SK-N-SH (cell line): ENCODE data around the gene RUFY4. TPM values are rescaled to one million over a fixed set of nuclear protein-coding genes. Genes with fewer than 3 reads are reported as not detected.

ENCODE experiments used
- CTCF ChIA-PET: fragments of 300-600, 350-600 bp; formaldehyde crosslinking; extraction: SDS; loops from one replicate; lab custom pipeline; 2021; lab: Yijun Ruan, JAX
- POLR2A ChIA-PET: fragments of 350-600 bp; sonication (Branson Sonifier 250); formaldehyde crosslinking; extraction: SDS; loops from one replicate; lab custom pipeline; 2020; ENCODE audit warnings: antibody characterized with exemption, inconsistent platforms; lab: Yijun Ruan, JAX
- DNase-seq: peaks from one replicate; pipeline ENCODE4 v3.0.0; 2012
- H2AFZ ChIP-seq: fragments of 200-600 bp; sonication (generic); 2 replicates; pipeline ENCODE4 v1.8.1; 2016; ENCODE audit warnings: antibody characterized with exemption, mild to moderate bottlenecking, low read depth
- H3F3A ChIP-seq: fragments of 200-600 bp; sonication (generic); replicated peaks from 2 replicates; pipeline ENCODE3; 2016; ENCODE audit warnings: antibody characterized with exemption, mild to moderate bottlenecking; ENCODE audit not compliant: insufficient read depth
- H3K27ac ChIP-seq, 2 experiments: fragments of 200-500 bp in 1 of 2; fragments of 200-600 bp in 1 of 2; sonication (Bioruptor generic) in 1 of 2; sonication (generic), shearing (Covaris generic) in 1 of 2; 2 replicates each; pipeline versions ENCODE4 v1.5.1 to v1.6.1; 2014 to 2016; ENCODE audit warnings: low read depth in 2 of 2, inconsistent platforms in 1 of 2, low read length in 1 of 2, mild to moderate bottlenecking in 1 of 2, mixed read lengths in 1 of 2
- H3K27me3 ChIP-seq: fragments of 200-600 bp; sonication (generic), shearing (Covaris generic); 2 replicates; pipeline ENCODE4 v1.6.1; 2016; ENCODE audit warnings: mixed run types; ENCODE audit not compliant: insufficient read depth
- H3K36me3 ChIP-seq, 2 experiments: fragments of 200-500 bp in 1 of 2; fragments of 200-600 bp in 1 of 2; sonication (Bioruptor generic) in 1 of 2; sonication (generic) in 1 of 2; replicated peaks in 1 of 2; 2 replicates each; pipeline versions ENCODE3 to v1.5.1; 2014 to 2016; ENCODE audit warnings: low read length in 1 of 2, mild to moderate bottlenecking in 1 of 2; ENCODE audit not compliant: insufficient read depth in 2 of 2, control insufficient read depth in 1 of 2
- H3K4me1 ChIP-seq, 2 experiments: fragments of 200-500 bp in 1 of 2; fragments of 200-600 bp in 1 of 2; sonication (Bioruptor generic) in 1 of 2; sonication (generic), shearing (Covaris generic) in 1 of 2; 2 replicates each; pipeline versions ENCODE4 v1.5.1 to v1.6.1; 2014 to 2016; ENCODE audit warnings: low read depth in 1 of 2, low read length in 1 of 2, mixed run types in 1 of 2; ENCODE audit not compliant: insufficient read depth in 2 of 2, control insufficient read depth in 1 of 2
- H3K4me2 ChIP-seq: fragments of 200-600 bp; sonication (generic), shearing (Covaris generic); 2 replicates; pipeline ENCODE4 v1.6.1; 2017; ENCODE audit warnings: mixed run types
- H3K4me3 ChIP-seq, 2 experiments: fragments of 200-500 bp in 1 of 2; fragments of 200-600 bp in 1 of 2; sonication (Bioruptor generic) in 1 of 2; sonication (generic), shearing (Covaris generic) in 1 of 2; 2 replicates each; pipeline versions ENCODE4 v1.5.1 to v1.8.1; 2014 to 2016; ENCODE audit warnings: low read depth in 2 of 2, inconsistent platforms in 1 of 2, low read length in 1 of 2, mild to moderate bottlenecking in 1 of 2, mixed read lengths in 1 of 2, moderate library complexity in 1 of 2
- H3K79me2 ChIP-seq: fragments of 200-600 bp; sonication (generic); 2 replicates; pipeline ENCODE4 v1.8.1; 2017; ENCODE audit warnings: mild to moderate bottlenecking; ENCODE audit not compliant: insufficient read depth
- H3K9ac ChIP-seq: fragments of 200-600 bp; sonication (generic); 2 replicates; pipeline ENCODE4 v1.6.1; 2017; ENCODE audit warnings: mixed run types
- H3K9me2 ChIP-seq: fragments of 200-600 bp; sonication (generic); 2 replicates; pipeline ENCODE4 v1.6.1; 2017; ENCODE audit warnings: mixed run types
- H3K9me3 ChIP-seq: fragments of 200-600 bp; sonication (generic); 2 replicates; pipeline ENCODE4 v1.6.1; 2017; ENCODE audit warnings: mixed run types, mild to moderate bottlenecking, moderate library complexity
- H4K20me1 ChIP-seq: fragments of 200-600 bp; sonication (generic); 2 replicates; pipeline ENCODE4 v1.6.1; 2017; ENCODE audit warnings: mild to moderate bottlenecking, mixed run types; ENCODE audit not compliant: insufficient read depth
- EP300 ChIP-seq, 2 experiments: IDR thresholded peaks; 2 replicates each; pipeline versions ENCODE4 v1.4.0 to v1.6.1; 2012; ENCODE audit warnings: borderline replicate concordance in 1 of 2, low read depth in 1 of 2, low read length in 1 of 2
- EZH2phosphoT487 ChIP-seq: fragments of 200-600 bp; sonication (generic); IDR thresholded peaks from 2 replicates; pipeline ENCODE4 v1.6.1; 2017; ENCODE audit warnings: low read depth, mixed run types, mild to moderate bottlenecking, antibody characterized with exemption, moderate library complexity, borderline replicate concordance
- FOSL2 ChIP-seq: IDR thresholded peaks from 2 replicates; pipeline ENCODE4 v1.4.0; 2012; ENCODE audit warnings: low read depth, mild to moderate bottlenecking, moderate library complexity, borderline replicate concordance
- FOXJ3 ChIP-seq: sonication (generic); formaldehyde crosslinking; IDR thresholded peaks from 2 replicates; pipeline ENCODE4 v1.5.1; 2020; ENCODE audit warnings: mild to moderate bottlenecking, missing genetic modification reagents
- GABPA ChIP-seq: IDR thresholded peaks from 2 replicates; pipeline ENCODE4 v1.4.0; 2012; ENCODE audit warnings: low read depth, mild to moderate bottlenecking
- MAX ChIP-seq: IDR thresholded peaks from 2 replicates; pipeline ENCODE4 v1.4.0; 2012; ENCODE audit warnings: low read depth
- MEF2A ChIP-seq: IDR thresholded peaks from 2 replicates; pipeline ENCODE4 v1.4.0; 2012; ENCODE audit warnings: low read depth, borderline replicate concordance
- NFIC ChIP-seq: IDR thresholded peaks from 2 replicates; pipeline ENCODE4 v1.4.0; 2012; ENCODE audit warnings: borderline replicate concordance
- NRF1 ChIP-seq: IDR thresholded peaks from 2 replicates; pipeline ENCODE4 v1.6.1; 2012; ENCODE audit warnings: low read depth, mild to moderate bottlenecking, low read length
- PBX3 ChIP-seq: IDR thresholded peaks from 2 replicates; pipeline ENCODE4; 2012
- RAD21 ChIP-seq: IDR thresholded peaks from 2 replicates; pipeline ENCODE4 v1.6.1; 2012; ENCODE audit warnings: mild to moderate bottlenecking, low read length
- REST ChIP-seq: IDR thresholded peaks from 2 replicates; pipeline ENCODE4 v1.6.1; 2012; ENCODE audit warnings: mild to moderate bottlenecking, low read depth, low read length, moderate library complexity
- RFX5 ChIP-seq: IDR thresholded peaks from 2 replicates; pipeline ENCODE4 v1.6.1; 2012; ENCODE audit warnings: mild to moderate bottlenecking, improper control_type of control experiment, low read length
- SIN3A ChIP-seq: IDR thresholded peaks from 2 replicates; pipeline ENCODE4 v1.6.1; 2012; ENCODE audit warnings: low read depth, mild to moderate bottlenecking, low read length, moderate library complexity, borderline replicate concordance
- SMC3 ChIP-seq: IDR thresholded peaks from 2 replicates; pipeline ENCODE4 v1.6.1; 2012; ENCODE audit warnings: low read depth, low read length, improper control_type of control experiment
- TAF1 ChIP-seq: IDR thresholded peaks from 2 replicates; pipeline ENCODE4 v1.6.1; 2012; ENCODE audit warnings: low read depth, mild to moderate bottlenecking, low read length, moderate library complexity, borderline replicate concordance
- TCF12 ChIP-seq: IDR thresholded peaks from 2 replicates; pipeline ENCODE4 v1.4.0; 2012
- YY1 ChIP-seq: IDR thresholded peaks from 2 replicates; pipeline ENCODE4 v1.4.0; 2012; ENCODE audit warnings: low read depth, mild to moderate bottlenecking
- ZBTB33 ChIP-seq: IDR thresholded peaks from 2 replicates; pipeline ENCODE4 v1.4.0; 2012; ENCODE audit warnings: low read depth, borderline replicate concordance
- WGBS: methylation state at CpG from one replicate; pipeline ENCODE4 v1.1.6; 2017; ENCODE audit warnings: low lambda C conversion rate; 5-methylcytosine and 5-hydroxymethylcytosine counted together
- polyA plus RNA-seq, 3 experiments: library from polyadenylated mRNA; depleted of rRNA; stranded (reverse); fragments of >200 nt; gene quantifications; 2 replicates each; pipeline ENCODE4 v1.2.3, GENCODE V29; 2012

Gene RUFY4
- polyA plus RNA-seq, 1 of the 3 experiments (the other 2 are of a cell fraction) = not detected

GRCh38 chr2:218063486-218063885 is 5.6 kb upstream of the RUFY4 start:
- DNase-seq = no peak
- H3K27me3 ChIP-seq = peaks cover 14% of the 10 kb centered on the region; the same call in 1 of the 2 replicates
- 45% methylated on average over 5 of the region's 5 CpGs for WGBS
- POLR2A ChIA-PET = no interaction called here
- no peak overlapping the region for H3K9ac ChIP-seq
- TF ChIP-seq NRF1 = no peak
- TF ChIP-seq TAF1 = no peak
- no peak for TF ChIP-seq MAX
- no peak for TF ChIP-seq MEF2A
- no peak for TF ChIP-seq SIN3A
- TF ChIP-seq TCF12 = no peak
- TF ChIP-seq FOSL2 = no peak
- no peak for TF ChIP-seq RAD21
- no peak for TF ChIP-seq EZH2phosphoT487
- TF ChIP-seq PBX3 = no peak
- no peaks in the 10 kb centered on the region for H3K36me3 ChIP-seq
- CTCF ChIA-PET = interaction anchor here (0.8 to 15.8 kb wide), 3 partner anchors 29 to 275 kb away, joined by 4 to 217 read pairs (median 4); no protein-coding TSS in a partner anchor
- H3K4me1 ChIP-seq = peaks cover 0 to 16% of the 10 kb centered on the region in 2 experiments; a peak in 1 of 4 replicates
- no peaks in the 10 kb centered on the region for H3F3A ChIP-seq
- no peaks in the 10 kb centered on the region for H3K79me2 ChIP-seq
- no peak overlapping the region for H3K27ac ChIP-seq
- no peaks in the 10 kb centered on the region for H3K9me2 ChIP-seq
- H2AFZ ChIP-seq = no peak overlapping the region
- H3K4me3 ChIP-seq = no peak overlapping the region
- no peaks in the 10 kb centered on the region for H3K9me3 ChIP-seq
- no peak overlapping the region for H3K4me2 ChIP-seq
- H4K20me1 ChIP-seq = no peaks in the 10 kb centered on the region

GRCh38 chr2:218063896-218064295 is 5.2 kb upstream of the RUFY4 start:
- peaks cover 0 to 14% of the 10 kb centered on the region in 2 experiments; a peak in 1 of 4 replicates for H3K4me1 ChIP-seq
- no peak overlapping the region for H3K9ac ChIP-seq
- H3K79me2 ChIP-seq = no peaks in the 10 kb centered on the region
- peaks cover 10% of the 10 kb centered on the region; the same call in 1 of the 2 replicates for H3K27me3 ChIP-seq
- WGBS = 56% methylated on average over 5 of the region's 6 CpGs
- CTCF ChIA-PET = interaction anchor here (0.8 to 15.8 kb wide), 2 partner anchors 29 to 276 kb away, joined by 4 to 217 read pairs; no protein-coding TSS in a partner anchor
- H3K9me3 ChIP-seq = no peaks in the 10 kb centered on the region
- no peaks in the 10 kb centered on the region for H3F3A ChIP-seq
- no peak for DNase-seq
- no peaks in the 10 kb centered on the region for H3K36me3 ChIP-seq
- POLR2A ChIA-PET = no interaction called here
- H3K9me2 ChIP-seq = no peaks in the 10 kb centered on the region
- H2AFZ ChIP-seq = no peak overlapping the region
- H4K20me1 ChIP-seq = no peaks in the 10 kb centered on the region
- no peak overlapping the region for H3K27ac ChIP-seq
- no peak overlapping the region for H3K4me3 ChIP-seq
- H3K4me2 ChIP-seq = no peak overlapping the region
- TF ChIP-seq MAX = no peak
- TF ChIP-seq TAF1 = no peak
- TF ChIP-seq SMC3 = no peak
- no peak for TF ChIP-seq FOXJ3 (CRISPR knock-in tag)
- no peak for TF ChIP-seq FOSL2
- TF ChIP-seq ZBTB33 = no peak
- no peak for TF ChIP-seq GABPA
- no peak for TF ChIP-seq EP300 (IDR thresholded peaks at IDR 0.05; ENCODE audit: borderline replicate concordance in 1 of 2, low read depth in 1 of 2, low read length in 1 of 2)
- no peak for TF ChIP-seq RFX5
- TF ChIP-seq TCF12 = no peak
- TF ChIP-seq YY1 = no peak
- no peak for TF ChIP-seq NFIC
- TF ChIP-seq REST = no peak
- no peak for TF ChIP-seq PBX3
